ENCODE data around the gene SLC28A3.

DNA sequence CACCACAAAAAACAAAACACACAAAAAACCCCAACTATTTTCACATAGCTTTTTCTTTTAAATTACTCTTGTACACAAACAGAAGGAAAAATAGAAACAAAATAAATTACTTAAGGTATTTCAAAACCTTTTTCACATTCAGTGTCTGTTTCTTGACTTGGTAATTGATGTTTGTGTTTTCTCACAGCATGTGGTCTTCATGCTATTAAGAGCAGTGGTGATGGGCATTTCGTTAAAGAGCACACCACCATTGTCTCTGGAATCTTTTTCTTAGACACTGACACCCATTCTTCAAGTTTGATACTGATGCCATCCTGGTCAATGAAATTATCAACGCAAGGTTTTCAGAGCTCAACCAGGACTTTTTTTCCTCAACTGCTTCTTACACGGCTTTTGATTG, 63.8 kb downstream of the SLC28A3 start:
- TF ChIP-seq, protein P1, sequence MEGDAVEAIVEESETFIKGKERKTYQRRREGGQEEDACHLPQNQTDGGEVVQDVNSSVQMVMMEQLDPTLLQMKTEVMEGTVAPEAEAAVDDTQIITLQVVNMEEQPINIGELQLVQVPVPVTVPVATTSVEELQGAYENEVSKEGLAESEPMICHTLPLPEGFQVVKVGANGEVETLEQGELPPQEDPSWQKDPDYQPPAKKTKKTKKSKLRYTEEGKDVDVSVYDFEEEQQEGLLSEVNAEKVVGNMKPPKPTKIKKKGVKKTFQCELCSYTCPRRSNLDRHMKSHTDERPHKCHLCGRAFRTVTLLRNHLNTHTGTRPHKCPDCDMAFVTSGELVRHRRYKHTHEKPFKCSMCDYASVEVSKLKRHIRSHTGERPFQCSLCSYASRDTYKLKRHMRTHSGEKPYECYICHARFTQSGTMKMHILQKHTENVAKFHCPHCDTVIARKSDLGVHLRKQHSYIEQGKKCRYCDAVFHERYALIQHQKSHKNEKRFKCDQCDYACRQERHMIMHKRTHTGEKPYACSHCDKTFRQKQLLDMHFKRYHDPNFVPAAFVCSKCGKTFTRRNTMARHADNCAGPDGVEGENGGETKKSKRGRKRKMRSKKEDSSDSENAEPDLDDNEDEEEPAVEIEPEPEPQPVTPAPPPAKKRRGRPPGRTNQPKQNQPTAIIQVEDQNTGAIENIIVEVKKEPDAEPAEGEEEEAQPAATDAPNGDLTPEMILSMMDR (IDR thresholded peaks at IDR 0.05), result no peak
- TF ChIP-seq TCF7L2 (IDR thresholded peaks at IDR 0.05; ENCODE audit: low read depth, low read length), result no peak
